Measurements from ENCODE around the gene APOBEC2. TPM values are rescaled to one million over a fixed set of nuclear protein-coding genes. Genes with fewer than 3 reads are reported as not detected.

The APOBEC2 gene
- total RNA-seq, 1 donor from 2014 or later, result not detected

DNA sequence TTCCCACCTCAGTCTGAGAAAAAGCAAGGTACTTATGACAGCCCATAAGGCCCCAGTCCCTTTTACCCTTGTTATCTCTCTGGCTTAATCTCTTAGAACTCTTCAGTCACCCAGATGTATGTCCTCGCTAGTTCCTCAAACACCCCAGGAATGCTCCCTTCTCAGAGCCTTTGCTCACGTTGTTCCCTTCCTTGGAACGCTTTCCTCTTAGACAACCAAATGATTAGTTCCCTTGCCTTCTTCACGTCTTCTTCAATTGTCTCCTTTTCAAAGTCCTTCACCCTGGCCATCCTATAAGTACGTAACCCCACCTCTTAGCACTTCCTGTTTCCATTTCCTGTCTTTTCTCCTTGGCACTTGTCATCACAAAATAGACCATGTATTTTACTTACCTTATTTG is 1.1 kb upstream of the APOBEC2 start:
- DNase-seq (no peak), ATAC-seq (ENCODE audit: low read depth) (peak; percentile 89)
- ChIA-PET POLR2A (interaction anchor here (1.0 kb wide), 1 partner anchor 20 kb away, joined by 3 read pairs; the partner anchor contains the start of genes NFYA and OARD1), CTCF (no interaction called here)
- intact Hi-C loops (cut with micrococcal nuclease), result no loop called here
- Mint-ChIP-seq H3K36me3 (ENCODE audit: low read depth) (peaks cover 15% of the 10 kb centered on the region), H3K9me3 (no peaks in the 10 kb centered on the region), H3K4me3 (peak overlapping the region; percentile 25), H3K4me1 (peaks cover 21% of the 10 kb centered on the region), H3K27ac (peak overlapping the region; percentile 73), H3K27me3 (no peaks in the 10 kb centered on the region)
- TF ChIP-seq, protein P1, sequence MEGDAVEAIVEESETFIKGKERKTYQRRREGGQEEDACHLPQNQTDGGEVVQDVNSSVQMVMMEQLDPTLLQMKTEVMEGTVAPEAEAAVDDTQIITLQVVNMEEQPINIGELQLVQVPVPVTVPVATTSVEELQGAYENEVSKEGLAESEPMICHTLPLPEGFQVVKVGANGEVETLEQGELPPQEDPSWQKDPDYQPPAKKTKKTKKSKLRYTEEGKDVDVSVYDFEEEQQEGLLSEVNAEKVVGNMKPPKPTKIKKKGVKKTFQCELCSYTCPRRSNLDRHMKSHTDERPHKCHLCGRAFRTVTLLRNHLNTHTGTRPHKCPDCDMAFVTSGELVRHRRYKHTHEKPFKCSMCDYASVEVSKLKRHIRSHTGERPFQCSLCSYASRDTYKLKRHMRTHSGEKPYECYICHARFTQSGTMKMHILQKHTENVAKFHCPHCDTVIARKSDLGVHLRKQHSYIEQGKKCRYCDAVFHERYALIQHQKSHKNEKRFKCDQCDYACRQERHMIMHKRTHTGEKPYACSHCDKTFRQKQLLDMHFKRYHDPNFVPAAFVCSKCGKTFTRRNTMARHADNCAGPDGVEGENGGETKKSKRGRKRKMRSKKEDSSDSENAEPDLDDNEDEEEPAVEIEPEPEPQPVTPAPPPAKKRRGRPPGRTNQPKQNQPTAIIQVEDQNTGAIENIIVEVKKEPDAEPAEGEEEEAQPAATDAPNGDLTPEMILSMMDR (IDR thresholded peaks at IDR 0.05), result no peak

DNA sequence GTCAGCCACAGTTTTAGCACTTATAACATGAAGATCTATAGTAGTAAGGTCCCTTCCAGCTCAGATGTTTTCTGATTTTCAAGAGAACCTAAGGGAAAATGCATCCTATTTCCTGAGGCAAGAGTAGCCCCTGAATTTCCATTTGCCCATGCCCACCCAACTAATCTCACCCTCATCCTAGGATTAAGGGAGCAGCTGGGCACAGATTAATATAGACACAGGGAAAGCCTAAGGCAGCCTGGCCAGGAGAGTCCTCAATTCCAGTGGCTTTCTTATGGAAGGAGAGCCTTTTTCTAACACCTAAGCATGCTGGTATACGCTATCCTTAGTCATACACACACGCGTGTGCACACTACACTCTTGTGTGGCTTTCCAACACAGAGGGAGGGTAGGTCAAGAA is 1.5 kb downstream of the APOBEC2 start:
- POLR2A ChIA-PET, result no interaction called here
- H3K36me3 Mint-ChIP-seq (ENCODE audit: low read depth), result peaks cover 13% of the 10 kb centered on the region
- H3K4me1 Mint-ChIP-seq, result peaks cover 21% of the 10 kb centered on the region
- TF ChIP-seq, protein P1 (IDR thresholded peaks at IDR 0.05), result no peak
- no peaks in the 10 kb centered on the region for H3K27me3 Mint-ChIP-seq
- H3K4me3 Mint-ChIP-seq, result no peak overlapping the region
- no peaks in the 10 kb centered on the region for H3K9me3 Mint-ChIP-seq
- DNase-seq (no peak), ATAC-seq (ENCODE audit: low read depth) (no peak)
- CTCF ChIA-PET, result no interaction called here
- H3K27ac Mint-ChIP-seq, result no peak overlapping the region
- intact Hi-C loops (cut with micrococcal nuclease), result no loop called here

DNA sequence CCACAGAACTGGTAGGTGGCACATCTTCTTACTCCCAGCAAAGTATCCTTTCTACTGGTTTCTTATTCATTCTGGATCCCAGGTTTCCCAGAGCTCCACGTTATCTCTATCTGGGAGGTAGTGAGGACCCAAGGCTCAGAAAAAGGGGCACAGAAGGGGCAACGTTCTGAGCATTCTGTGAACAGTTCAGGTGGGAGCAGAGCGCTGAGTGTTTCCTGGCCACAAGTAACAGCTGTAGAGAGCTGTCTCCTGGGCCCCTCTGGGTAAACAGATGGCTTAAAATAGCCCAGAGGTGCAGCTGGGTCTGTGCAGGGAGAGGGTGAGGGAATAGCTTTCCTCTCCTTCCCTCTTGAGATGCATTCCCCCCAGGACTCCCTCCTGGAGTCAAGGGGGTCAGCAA is 2.1 kb downstream of the APOBEC2 start:
- CTCF ChIA-PET, result no interaction called here
- intact Hi-C loops (cut with micrococcal nuclease), result no loop called here
- H3K36me3 Mint-ChIP-seq (ENCODE audit: low read depth), result peaks cover 19% of the 10 kb centered on the region

DNA sequence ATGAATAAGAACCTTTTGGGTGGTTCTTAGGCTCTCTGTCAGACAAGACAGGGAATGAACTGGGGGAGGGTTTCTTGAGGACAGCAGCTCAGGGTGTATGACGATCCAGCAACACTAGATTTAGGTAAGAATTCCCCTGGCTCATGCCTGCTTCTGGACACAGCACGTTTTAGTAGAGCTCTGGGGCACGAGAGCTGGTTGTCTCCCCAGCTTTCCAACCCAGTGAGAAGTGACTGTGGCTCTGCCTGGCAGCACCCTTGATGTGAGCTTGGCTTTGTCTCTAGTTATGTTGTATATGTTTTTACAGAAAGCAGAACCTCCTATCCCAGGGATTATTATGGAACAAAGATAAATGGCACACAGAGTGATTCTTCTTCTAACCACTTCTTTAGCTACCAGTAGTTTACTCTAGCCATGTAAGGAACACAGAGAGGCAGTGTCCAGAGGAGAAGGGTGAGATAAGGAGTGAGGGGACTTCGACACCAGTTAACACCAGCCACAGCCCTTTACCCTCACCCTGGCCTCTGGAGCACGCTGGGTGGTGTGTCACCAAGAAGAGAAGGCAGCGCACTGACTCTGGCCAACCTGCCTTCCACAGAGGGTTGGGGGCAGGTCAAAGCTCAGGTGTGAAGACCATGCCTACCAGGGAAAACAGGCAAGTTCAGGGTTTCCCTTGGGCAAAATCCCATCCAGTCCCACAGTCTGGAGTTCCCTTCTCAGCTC is 3.9 kb downstream of the APOBEC2 start:
- Mint-ChIP-seq H3K4me3 (no peak overlapping the region), H3K36me3 (ENCODE audit: low read depth) (peaks cover 32% of the 10 kb centered on the region), H3K27me3 (no peaks in the 10 kb centered on the region), H3K9me3 (no peaks in the 10 kb centered on the region), H3K27ac (no peak overlapping the region), H3K4me1 (peaks cover 13% of the 10 kb centered on the region)
- TF ChIP-seq, protein P1 (IDR thresholded peaks at IDR 0.05), result no peak
- intact Hi-C loops (cut with micrococcal nuclease), result no loop called here
- DNase-seq (no peak), ATAC-seq (ENCODE audit: low read depth) (no peak)
- ChIA-PET POLR2A (interaction anchor here (0.6 kb wide), 2 partner anchors 995 to 1367 kb away, joined by 4 to 6 read pairs; no protein-coding TSS in a partner anchor), CTCF (interaction anchor here (1.0 kb wide), 1 partner anchor 20 kb away, joined by 3 read pairs; no protein-coding TSS in a partner anchor)

More for the DNA sequence above, 2.1 kb downstream of the APOBEC2 start:
- ATAC-seq (ENCODE audit: low read depth) (no peak), DNase-seq (no peak)
- Mint-ChIP-seq H3K4me1 (peaks cover 21% of the 10 kb centered on the region), H3K4me3 (no peak overlapping the region), H3K27ac (no peak overlapping the region), H3K27me3 (no peaks in the 10 kb centered on the region), H3K9me3 (no peaks in the 10 kb centered on the region)
- TF ChIP-seq, protein P1 (IDR thresholded peaks at IDR 0.05), result no peak
- POLR2A ChIA-PET, result no interaction called here

DNA sequence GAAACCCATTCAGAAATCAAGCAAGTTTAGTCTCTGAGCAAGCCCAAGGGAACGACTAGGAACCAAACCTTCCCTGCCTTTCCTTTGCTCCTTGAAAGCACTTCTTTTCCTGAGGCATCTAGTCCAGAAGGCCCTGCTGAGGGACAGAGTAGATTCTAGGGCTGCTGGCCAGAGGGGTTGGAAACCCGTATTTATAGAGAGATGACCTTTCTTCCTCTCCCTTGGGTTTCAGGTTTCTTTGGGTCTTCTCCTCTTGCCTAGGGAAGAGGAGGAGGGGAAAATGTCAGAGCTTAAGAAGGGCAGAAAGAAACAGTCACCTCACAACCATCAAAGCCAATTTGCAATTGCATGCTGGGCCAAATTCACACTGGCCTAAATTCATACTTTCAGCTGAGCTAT is 5.8 kb downstream of the APOBEC2 start:
- H3K4me3 Mint-ChIP-seq, result no peak overlapping the region
- intact Hi-C loops (cut with micrococcal nuclease), result no loop called here
- ChIA-PET POLR2A (interaction anchor here (0.7 kb wide), 1 partner anchor 14 kb away, joined by 3 read pairs; the partner anchor contains the start of gene NFYA), CTCF (no interaction called here)
- ATAC-seq (ENCODE audit: low read depth) (no peak), DNase-seq (no peak)
- H3K4me1 Mint-ChIP-seq, result peaks cover 3% of the 10 kb centered on the region
- peaks cover 47% of the 10 kb centered on the region for H3K36me3 Mint-ChIP-seq (ENCODE audit: low read depth)
- no peaks in the 10 kb centered on the region for H3K9me3 Mint-ChIP-seq
- no peaks in the 10 kb centered on the region for H3K27me3 Mint-ChIP-seq
- TF ChIP-seq, protein P1 (IDR thresholded peaks at IDR 0.05), result no peak
- H3K27ac Mint-ChIP-seq, result no peak overlapping the region

Measured in activated B cell treated with CpG ODN at 0.5 μM for 24 hours (primary cell).